SU-DHL-6 (cell line): ENCODE results near the gene LRP1B.

Source experiments
- EZH2phosphoT487 ChIP-seq: fragments of 200-600 bp; sonication (generic), shearing (Covaris generic); conservative IDR thresholded peaks from 2 replicates; pipeline ENCODE4 v1.6.1; 2018; ENCODE audit warnings: mild to moderate bottlenecking, antibody characterized with exemption, low read length, moderate library complexity, mixed read lengths
- TF ChIP-seq, protein P1 (sequence below): fragments of 200-600 bp; sonication (generic); IDR thresholded peaks from one replicate; pipeline ENCODE4 v1.5.1; 2017; ENCODE audit warnings: antibody characterized with exemption, mild to moderate bottlenecking, low read length, moderate library complexity; ENCODE audit not compliant: insufficient read depth, poor library complexity, severe bottlenecking

DNA sequence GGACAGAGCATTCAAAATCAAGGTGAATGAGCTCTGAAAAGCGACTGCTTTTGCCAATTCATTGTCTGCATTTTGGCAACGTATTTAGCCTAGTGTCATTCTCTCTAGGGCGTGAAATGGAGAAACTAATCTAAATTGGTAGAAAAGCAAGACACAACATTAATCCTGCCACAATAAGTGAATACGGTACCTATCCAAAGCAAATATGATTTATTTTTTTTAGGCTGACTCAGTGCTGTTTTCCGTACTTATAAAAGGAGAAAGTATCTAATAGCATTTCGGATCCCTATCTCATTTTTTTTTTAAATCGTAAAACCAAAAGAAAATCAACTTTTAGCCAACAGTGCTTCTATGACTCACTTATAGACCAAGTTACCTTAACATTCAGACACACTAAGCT, 672.5 kb downstream of the LRP1B start:
- TF ChIP-seq, protein P1, sequence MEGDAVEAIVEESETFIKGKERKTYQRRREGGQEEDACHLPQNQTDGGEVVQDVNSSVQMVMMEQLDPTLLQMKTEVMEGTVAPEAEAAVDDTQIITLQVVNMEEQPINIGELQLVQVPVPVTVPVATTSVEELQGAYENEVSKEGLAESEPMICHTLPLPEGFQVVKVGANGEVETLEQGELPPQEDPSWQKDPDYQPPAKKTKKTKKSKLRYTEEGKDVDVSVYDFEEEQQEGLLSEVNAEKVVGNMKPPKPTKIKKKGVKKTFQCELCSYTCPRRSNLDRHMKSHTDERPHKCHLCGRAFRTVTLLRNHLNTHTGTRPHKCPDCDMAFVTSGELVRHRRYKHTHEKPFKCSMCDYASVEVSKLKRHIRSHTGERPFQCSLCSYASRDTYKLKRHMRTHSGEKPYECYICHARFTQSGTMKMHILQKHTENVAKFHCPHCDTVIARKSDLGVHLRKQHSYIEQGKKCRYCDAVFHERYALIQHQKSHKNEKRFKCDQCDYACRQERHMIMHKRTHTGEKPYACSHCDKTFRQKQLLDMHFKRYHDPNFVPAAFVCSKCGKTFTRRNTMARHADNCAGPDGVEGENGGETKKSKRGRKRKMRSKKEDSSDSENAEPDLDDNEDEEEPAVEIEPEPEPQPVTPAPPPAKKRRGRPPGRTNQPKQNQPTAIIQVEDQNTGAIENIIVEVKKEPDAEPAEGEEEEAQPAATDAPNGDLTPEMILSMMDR, result no peak
- TF ChIP-seq EZH2phosphoT487, result no peak
